ENCODE measurements around the gene PPIH. TPM values are rescaled to one million over a fixed set of nuclear protein-coding genes. Genes with fewer than 3 reads are reported as not detected.

PPIH gene
- total RNA-seq (2021; ENCODE audit: unreplicated experiment): 78.5 TPM
- 60.0 TPM for polyA plus RNA-seq (2012; ENCODE audit: insufficient read length)
- percentile 85 among the genes with signal in this experiment for Bru-seq, nascent RNA
- BruChase-seq, experiment 1, labeled RNA remaining after a 2-hour chase: percentile 81 among the genes with signal in this experiment
- BruChase-seq, experiment 2, labeled RNA remaining after a 6-hour chase: percentile 78 among the genes with signal in this experiment
- long read RNA-seq, transcript PPIH-201 (10 exons, 752 nt): major isoform, 8 of 94 reads
- long read RNA-seq, partial matches to known transcripts: 75 of 94 reads
- long read RNA-seq, other reads (novel, unspliced or antisense): 11 of 94 reads

GRCh38 chr1:42657981-42658876 lies at the start of gene PPIH:
TSS of gene PPIH (plus strand) at chr1:42658423. CDS start at chr1:42658447, 24 bp downstream.
- peak within 1 kb of the TSS; percentile 96 for H3K27ac ChIP-seq (ENCODE audit: low read length)
- no peaks in the 10 kb centered on the region for H3K9me3 ChIP-seq (ENCODE audit: control insufficient read depth, insufficient read depth, low read depth, low read length)
- ChIA-PET POLR2A (interaction anchor here (0.6 to 0.7 kb wide), 2 partner anchors 68 to 77 kb away, joined by 3 read pairs; no protein-coding TSS in a partner anchor), CTCF (interaction anchor here (0.6 kb wide), 1 partner anchor 412 kb away, joined by 3 read pairs; no protein-coding TSS in a partner anchor)
- TSS peak; percentile 73 for BruUV-seq (replicated peaks)
- peaks cover 3% of the 10 kb centered on the region; the same call in 1 of the 2 replicates for H3K27me3 ChIP-seq (ENCODE audit: control insufficient read depth, insufficient read depth, low read length)
- DNase-seq (ENCODE audit: low read depth, low spot score) (peak; percentile 84), ATAC-seq (peak; percentile 100)
- intact Hi-C loops (cut with micrococcal nuclease; ENCODE audit: unreplicated experiment): no loop called here
- TF ChIP-seq SIN3A (IDR thresholded peaks at IDR 0.05; ENCODE audit: borderline replicate concordance, insufficient read depth, low read depth, low read length) (peak; percentile 71), REST (IDR thresholded peaks at IDR 0.05; ENCODE audit: insufficient read depth in 1 of 2, low read depth in 2 of 2, low read length in 1 of 2) (0 out of 4 replicates have a peak, but pooled peaks of 1 of the 2 experiments have one; percentile 17), TCF7L2 (IDR thresholded peaks at IDR 0.05; ENCODE audit: low read depth, low read length) (peak; percentile 97), CTCF (IDR thresholded peaks at IDR 0.05) (no peak), POLR2AphosphoS5 (IDR thresholded peaks at IDR 0.05; ENCODE audit: low read depth, low read length) (peak; percentile 98)
- H3K36me3 ChIP-seq (ENCODE audit: control insufficient read depth, insufficient read depth, low read length): peaks cover 29% of the 10 kb centered on the region
- H3K4me3 ChIP-seq (ENCODE audit: low read depth in 2 of 2, low read length in 2 of 2): peak within 1 kb of the TSS; percentile 86 to 98
- peaks cover 15% of the 10 kb centered on the region for H3K4me1 ChIP-seq (ENCODE audit: control insufficient read depth, insufficient read depth, low read length)
- in situ Hi-C loops (cut with HindIII; ENCODE audit: low pct_unique_long_range_greater_than_20kb, low sequenced_read_pairs): no loop called here

GRCh38 chr1:42613803-42614131 lies 44.5 kb upstream of the PPIH start:
- in situ Hi-C loops (cut with HindIII; ENCODE audit: low pct_unique_long_range_greater_than_20kb, low sequenced_read_pairs) (no loop called here), intact Hi-C loops (cut with micrococcal nuclease; ENCODE audit: unreplicated experiment) (no loop called here)
- no TSS peak for BruUV-seq (replicated peaks)
- no peak overlapping the region for H3K4me3 ChIP-seq (ENCODE audit: low read depth in 2 of 2, low read length in 2 of 2)
- CTCF ChIA-PET: no interaction called here
- no peaks in the 10 kb centered on the region for H3K36me3 ChIP-seq (ENCODE audit: control insufficient read depth, insufficient read depth, low read length)
- H3K27ac ChIP-seq (ENCODE audit: low read length): no peak overlapping the region
- no peaks in the 10 kb centered on the region for H3K4me1 ChIP-seq (ENCODE audit: control insufficient read depth, insufficient read depth, low read length)
- POLR2A ChIA-PET: no interaction called here
- TF ChIP-seq TCF7L2 (IDR thresholded peaks at IDR 0.05; ENCODE audit: low read depth, low read length) (no peak), REST (IDR thresholded peaks at IDR 0.05; ENCODE audit: insufficient read depth in 1 of 2, low read depth in 2 of 2, low read length in 1 of 2) (no peak), POLR2AphosphoS5 (IDR thresholded peaks at IDR 0.05; ENCODE audit: low read depth, low read length) (no peak), SIN3A (IDR thresholded peaks at IDR 0.05; ENCODE audit: borderline replicate concordance, insufficient read depth, low read depth, low read length) (no peak), CTCF (IDR thresholded peaks at IDR 0.05) (no peak)
- DNase-seq (ENCODE audit: low read depth, low spot score) (no peak), ATAC-seq (no peak)
- H3K27me3 ChIP-seq (ENCODE audit: control insufficient read depth, insufficient read depth, low read length): peaks cover 4% of the 10 kb centered on the region
- H3K9me3 ChIP-seq (ENCODE audit: control insufficient read depth, insufficient read depth, low read depth, low read length): no peaks in the 10 kb centered on the region
